DND-41 (cell line): Measurements from ENCODE around the gene HUNK.

Experiments
- EZH2 ChIP-seq: IDR thresholded peaks from 3 replicates; pipeline ENCODE4 v1.6.1; 2012; ENCODE audit warnings: borderline replicate concordance, low read depth, mild to moderate bottlenecking, moderate library complexity, low read length, inconsistent platforms; ENCODE audit not compliant: severe bottlenecking
- TF ChIP-seq, protein P1 (sequence below): IDR thresholded peaks from 2 replicates; pipeline ENCODE4 v1.5.1; 2012; ENCODE audit warnings: borderline replicate concordance, low read length, moderate library complexity, mild to moderate bottlenecking; ENCODE audit not compliant: poor library complexity, severe bottlenecking; ENCODE audit errors: extremely low read depth

DNA sequence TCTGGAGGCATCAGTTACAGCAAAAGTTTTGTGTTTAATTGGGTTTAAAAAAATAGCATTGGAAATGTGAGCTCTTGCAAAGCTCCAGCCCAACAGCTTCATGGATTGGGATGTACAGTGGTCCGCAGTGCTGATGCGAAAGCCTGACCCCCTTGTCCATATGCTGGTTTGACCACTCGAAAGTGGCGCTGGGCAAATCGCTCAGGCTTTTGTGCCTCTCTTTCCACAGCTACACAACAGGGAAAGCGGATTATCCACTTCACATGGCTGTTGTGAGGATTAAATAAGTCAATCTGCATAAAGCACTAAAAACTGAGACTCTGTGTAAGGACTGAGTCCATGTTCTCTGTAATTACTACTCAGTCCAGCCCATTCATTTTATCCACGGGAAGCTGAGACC lies 57.2 kb downstream of the HUNK start:
- TF ChIP-seq, protein P1, sequence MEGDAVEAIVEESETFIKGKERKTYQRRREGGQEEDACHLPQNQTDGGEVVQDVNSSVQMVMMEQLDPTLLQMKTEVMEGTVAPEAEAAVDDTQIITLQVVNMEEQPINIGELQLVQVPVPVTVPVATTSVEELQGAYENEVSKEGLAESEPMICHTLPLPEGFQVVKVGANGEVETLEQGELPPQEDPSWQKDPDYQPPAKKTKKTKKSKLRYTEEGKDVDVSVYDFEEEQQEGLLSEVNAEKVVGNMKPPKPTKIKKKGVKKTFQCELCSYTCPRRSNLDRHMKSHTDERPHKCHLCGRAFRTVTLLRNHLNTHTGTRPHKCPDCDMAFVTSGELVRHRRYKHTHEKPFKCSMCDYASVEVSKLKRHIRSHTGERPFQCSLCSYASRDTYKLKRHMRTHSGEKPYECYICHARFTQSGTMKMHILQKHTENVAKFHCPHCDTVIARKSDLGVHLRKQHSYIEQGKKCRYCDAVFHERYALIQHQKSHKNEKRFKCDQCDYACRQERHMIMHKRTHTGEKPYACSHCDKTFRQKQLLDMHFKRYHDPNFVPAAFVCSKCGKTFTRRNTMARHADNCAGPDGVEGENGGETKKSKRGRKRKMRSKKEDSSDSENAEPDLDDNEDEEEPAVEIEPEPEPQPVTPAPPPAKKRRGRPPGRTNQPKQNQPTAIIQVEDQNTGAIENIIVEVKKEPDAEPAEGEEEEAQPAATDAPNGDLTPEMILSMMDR, result no peak
- no peak for TF ChIP-seq EZH2
